ENCODE results near the gene CDKAL1.

DNA sequence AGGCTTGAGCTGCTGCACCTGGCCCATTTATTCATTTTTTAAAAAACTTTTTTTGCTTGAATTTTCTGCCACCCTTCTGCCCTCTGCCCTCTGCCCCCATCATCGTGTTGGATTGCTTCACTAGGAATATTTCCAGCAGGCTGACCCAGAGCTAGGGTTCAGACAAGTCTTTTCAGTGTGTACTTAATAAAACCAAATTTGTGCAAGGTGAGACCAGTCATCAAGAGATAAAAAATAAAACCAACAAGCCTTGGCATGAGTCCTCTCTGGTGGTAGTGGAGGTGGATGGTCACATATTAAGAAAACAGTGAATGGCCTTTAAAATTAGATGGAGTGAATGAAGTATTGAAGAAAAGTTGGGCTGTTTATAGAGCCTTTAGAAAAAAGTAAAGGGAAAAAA lies 239.6 kb downstream of the CDKAL1 start:
- TF ChIP-seq, protein P1, sequence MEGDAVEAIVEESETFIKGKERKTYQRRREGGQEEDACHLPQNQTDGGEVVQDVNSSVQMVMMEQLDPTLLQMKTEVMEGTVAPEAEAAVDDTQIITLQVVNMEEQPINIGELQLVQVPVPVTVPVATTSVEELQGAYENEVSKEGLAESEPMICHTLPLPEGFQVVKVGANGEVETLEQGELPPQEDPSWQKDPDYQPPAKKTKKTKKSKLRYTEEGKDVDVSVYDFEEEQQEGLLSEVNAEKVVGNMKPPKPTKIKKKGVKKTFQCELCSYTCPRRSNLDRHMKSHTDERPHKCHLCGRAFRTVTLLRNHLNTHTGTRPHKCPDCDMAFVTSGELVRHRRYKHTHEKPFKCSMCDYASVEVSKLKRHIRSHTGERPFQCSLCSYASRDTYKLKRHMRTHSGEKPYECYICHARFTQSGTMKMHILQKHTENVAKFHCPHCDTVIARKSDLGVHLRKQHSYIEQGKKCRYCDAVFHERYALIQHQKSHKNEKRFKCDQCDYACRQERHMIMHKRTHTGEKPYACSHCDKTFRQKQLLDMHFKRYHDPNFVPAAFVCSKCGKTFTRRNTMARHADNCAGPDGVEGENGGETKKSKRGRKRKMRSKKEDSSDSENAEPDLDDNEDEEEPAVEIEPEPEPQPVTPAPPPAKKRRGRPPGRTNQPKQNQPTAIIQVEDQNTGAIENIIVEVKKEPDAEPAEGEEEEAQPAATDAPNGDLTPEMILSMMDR (IDR thresholded peaks at IDR 0.05): no peak
- TF ChIP-seq POLR2A (IDR thresholded peaks at IDR 0.05): no peak
